HG03135 (cell line): ENCODE measurements around the gene DCDC2C.
"Not testable (repeated sequence)": the region's sequence is repeated elsewhere in the genome, so short reads cannot be mapped to it uniquely, and the experiment has no call there.

Experiments
- ATAC-seq: cut with Tn5 transposase; IDR thresholded peaks from one replicate; pipeline ENCODE4 v1.9.1; 2021; ENCODE audit warnings: mild to moderate bottlenecking, moderate library complexity; ENCODE audit not compliant: unreplicated experiment

The DCDC2C gene

DNA sequence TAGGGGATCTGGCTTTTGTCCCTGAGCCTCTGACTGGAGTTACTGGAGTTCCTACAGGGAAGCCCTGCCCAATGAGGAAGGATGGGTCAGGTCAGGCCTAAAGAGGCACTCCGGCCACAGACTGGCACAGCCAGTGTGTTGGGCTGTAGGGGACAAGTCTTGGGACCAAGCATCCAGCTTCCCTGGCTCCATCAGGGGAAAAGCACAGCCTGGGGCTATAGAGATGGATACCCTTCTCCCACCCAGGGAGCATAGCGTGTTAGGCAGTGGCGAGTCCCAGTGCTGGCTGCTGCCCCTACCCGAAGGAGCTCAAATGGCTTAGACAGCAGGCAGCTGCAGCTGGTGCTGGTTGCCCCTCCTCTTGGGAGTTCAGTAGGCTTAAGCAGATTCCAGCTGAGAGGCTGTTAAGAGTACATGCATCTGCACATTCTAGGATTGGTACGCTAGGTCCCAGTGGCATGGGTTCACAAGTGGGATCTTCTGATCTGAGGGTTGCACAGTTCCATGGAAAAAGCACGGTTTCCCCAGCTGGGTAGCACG lies 111.4 kb downstream of the DCDC2C start:
- ATAC-seq: no peak

DNA sequence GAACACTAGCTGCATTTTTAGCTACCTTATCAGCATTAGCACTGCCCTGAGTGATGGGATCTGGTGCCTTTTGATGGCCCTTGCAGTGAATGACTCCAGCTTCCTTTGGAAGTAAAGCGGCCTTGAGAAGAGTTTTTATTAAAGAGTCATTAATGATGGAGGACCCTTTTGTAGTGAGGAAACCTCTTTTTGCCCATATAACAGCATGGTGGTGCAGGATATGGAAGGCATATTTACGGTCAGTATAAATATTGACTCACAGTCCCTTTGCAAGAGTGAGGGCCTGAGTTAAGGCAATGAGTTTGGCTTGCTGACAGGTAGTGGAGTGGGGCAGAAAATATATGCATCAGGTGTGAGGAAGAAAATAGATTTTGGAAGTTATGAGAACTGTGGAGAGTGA lies 113.8 kb downstream of the DCDC2C start:
- ATAC-seq: not testable (repeated sequence)

DNA sequence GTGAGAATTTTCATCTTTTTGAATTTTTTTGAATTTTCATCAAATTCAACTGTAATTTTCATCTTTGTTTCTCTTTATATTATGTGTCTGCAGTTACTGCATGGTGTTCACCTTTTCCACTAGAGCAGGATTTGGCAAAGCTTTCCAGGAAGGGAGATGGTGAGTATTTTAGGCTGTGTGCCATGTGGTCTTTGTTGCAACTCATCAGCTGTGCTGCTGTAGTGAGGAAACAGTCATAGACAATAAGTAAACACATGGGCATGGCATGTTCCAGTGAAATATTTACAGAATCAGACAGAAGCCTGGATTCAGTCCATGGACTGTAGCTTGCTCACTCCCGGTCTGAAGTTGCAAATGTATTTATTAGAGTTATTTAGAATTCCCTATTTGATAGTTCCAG lies 120.4 kb downstream of the DCDC2C start:
- ATAC-seq: no peak

DNA sequence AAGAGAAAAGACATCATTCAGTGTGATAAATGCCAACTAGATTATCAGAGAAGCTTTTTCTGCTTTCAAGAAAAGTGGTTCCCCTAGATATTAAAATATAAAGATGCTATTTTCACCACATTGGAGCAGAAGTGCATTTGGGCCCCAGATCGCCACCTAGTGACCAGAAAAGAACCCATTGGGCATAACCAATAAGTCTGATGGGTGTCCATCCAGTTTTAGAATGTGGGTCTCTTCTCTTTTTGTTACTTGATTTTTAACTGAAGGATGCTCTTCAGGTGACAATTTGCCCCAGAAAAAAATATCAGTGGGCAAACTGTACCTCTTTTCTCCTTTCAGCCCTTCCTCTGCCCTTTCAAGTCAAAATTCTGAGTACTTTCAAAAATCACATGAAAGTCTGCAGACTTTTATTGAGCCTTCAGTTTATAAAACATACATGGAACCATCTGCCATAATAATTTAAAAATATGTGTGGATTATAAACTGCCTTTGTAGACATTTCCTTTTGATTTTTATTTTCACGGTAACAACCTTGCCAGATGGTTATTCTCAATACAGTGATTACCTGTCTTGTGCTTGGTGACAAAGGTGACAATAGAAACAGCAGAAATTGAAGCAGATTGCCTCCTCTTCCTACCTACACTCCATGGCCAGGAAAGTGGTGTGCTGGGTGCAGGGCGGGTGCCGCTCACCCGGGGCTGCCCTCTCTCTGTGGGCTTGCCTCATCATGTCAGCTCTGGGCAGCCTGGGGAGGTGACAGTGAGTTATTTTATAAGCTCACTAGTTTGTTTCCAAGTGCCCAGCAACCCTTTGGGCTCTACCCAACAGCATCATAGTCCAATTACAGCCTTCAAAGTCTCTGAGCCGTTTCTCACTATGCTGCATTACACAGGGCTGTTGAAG lies 124.5 kb downstream of the DCDC2C start:
- no peak for ATAC-seq

DNA sequence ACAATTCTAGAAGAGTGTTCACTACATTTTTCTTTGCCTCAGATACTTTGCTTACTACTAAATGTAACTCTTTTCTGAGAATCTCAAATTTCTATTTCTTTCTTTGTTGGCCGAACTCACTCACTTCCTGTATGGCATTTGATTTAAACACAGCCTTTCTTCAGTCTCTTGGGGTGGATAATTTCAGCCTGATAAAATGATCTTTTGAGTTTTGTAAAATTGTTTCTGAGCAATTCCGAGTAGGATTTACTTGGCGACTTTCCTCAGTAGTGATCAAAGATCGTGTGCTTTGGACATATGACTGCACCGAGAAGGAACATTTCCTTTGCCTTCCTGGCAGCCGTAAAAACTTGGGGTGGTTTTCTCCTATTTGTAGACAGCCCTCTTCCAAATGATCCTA lies 127.4 kb downstream of the DCDC2C start:
- no peak for ATAC-seq

DNA sequence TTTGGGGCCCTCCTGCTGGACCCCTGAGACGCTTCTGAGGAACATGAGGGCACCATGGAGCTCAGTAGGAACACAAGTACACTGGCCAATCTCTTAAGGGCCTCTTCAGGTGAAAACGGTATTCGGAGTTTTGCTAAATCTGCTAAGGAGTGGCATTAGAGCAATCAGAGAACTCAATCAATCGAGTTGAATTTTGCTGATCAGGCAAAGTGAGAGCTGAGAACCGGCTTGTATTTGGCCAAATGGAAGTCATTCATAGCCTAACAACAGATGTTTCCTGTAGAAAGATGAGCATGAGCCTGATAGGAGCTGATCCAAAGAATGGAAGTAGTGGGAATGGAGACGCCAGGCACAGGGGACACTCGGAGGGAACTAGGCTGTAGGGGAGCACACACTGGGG lies 133.7 kb downstream of the DCDC2C start:
- no peak for ATAC-seq

DNA sequence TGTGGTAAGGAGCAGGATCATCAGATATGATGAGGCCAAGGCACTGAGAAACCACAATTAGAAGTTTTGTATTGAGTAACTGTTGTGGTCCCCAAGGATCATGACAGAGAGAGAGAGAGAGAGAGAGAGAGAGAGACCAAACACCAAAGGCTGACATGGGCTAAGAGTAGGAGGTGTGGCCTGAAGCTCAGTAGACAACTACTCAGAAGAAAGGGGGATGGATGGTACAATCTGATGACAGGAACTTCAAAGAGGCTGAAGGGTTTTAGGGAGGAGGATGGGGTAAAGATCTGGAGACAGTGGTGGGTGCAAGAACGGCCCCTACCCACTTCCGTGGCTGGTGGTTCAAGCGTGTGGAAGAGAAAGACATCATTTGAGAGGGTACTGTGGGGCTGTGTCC lies 135.0 kb downstream of the DCDC2C start:
- no peak for ATAC-seq

DNA sequence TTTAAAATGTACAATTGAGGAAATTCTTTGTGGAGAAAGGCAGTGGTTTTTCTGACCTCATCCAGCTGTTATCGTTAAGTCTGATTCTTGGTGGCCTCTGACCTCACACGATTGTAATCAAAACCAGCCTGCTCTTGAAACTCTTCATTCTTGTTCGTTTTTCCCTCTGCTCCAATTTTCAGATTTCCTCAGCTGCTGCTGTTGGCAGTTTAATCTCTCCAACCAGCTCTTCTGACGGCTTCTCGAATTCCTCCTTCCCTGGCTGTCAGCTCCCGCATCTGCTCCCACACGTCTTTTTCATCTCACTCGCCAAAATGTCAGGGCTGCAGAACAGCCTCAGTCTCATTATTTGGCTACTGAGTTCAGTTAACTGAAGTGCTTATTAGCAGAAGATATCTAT lies 136.1 kb downstream of the DCDC2C start:
- ATAC-seq: no peak

DNA sequence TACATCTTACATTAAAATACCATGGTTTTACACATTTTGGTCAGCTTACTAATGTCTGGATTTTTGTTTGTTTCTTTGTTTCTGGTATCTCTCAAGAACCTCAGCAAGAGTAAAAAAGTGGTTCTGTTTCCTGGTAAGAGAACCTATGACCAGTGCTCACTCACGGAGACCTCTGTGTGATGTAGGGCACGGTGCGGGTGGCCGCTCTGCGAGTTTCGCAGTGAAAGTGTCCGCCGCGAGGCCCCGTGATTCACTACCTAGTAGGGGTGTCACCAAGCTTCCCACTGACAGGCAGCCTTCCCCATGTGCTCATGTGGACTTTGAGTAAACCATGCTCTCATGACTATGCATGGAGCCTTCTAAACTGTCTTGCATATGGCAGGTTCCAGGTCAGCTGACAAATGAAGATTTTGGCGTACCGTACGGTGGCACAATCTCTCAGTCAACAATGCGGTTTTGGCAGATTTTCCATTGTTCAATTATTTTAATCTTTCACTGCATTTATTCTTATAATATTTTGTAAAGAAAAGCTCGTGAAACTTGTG lies 137.3 kb downstream of the DCDC2C start:
- ATAC-seq: no peak

DNA sequence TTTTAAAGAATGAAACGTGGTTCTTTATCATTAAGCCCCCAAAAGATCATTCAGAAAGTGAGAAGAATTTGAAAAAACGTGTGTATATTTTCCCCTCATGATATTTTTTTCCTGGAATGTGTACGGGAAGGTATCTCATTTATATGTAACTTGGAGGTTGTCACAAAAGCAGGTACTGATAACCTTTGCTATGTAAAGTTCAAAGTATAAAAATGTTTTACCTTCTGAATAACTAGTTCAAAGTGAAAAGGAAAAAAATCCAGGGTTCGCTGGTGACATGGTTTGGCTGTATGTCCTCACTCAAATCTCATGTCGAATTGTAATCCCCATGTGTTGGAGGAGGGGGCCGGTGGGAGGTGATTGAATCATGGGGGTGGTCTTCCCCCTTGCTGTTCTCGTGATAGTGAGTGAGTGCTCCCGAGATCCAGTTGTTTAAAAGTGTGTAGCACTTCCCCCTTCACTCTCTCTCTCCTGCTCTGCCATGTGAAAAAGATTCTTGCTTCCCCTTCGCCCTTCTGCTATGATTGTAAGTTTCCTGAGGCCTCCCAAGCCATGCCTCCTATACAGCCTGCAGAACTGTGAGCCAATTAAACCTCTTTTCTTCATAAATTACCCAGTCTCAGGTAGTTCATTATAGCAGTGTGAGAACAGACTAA lies 144.2 kb downstream of the DCDC2C start:
- ATAC-seq: no peak

DNA sequence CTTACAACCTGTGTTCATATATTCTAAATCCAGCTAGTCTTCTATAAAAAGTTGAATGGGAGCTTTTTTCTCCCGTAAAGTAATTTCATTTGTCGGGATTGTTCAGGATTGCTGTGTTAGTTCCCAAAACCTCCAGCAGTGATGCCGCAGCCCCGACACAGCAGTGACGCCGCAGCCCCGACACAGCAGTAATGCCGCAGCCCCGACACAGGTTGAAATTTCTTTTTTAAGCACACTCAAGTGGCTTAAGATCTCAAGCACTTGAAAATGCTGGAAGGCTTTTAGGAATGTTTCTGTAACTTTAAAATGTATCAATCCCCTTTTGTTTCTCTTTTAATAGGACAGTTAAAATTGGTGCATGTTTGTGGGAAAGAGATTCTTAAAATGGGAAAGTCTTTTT lies 145.4 kb downstream of the DCDC2C start:
- no peak for ATAC-seq

DNA sequence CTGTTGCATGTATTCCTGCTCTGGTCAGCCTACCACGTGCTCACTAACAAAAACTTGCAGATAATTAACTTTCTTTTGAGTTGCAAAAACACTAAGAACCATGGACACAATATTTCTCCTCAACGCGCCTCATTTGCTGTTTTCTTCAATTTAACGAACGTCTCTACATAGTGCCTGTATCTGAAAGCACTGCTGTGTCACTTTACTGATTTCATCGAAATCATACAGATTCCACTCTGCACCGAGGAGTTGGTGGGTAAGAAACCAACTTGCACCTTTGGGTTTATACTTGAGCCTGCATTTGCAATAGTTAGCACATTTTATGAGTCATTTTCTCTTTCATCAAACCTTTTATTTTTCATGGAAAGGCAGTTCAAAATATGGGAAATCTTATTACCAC lies 145.8 kb downstream of the DCDC2C start:
- no peak for ATAC-seq

DNA sequence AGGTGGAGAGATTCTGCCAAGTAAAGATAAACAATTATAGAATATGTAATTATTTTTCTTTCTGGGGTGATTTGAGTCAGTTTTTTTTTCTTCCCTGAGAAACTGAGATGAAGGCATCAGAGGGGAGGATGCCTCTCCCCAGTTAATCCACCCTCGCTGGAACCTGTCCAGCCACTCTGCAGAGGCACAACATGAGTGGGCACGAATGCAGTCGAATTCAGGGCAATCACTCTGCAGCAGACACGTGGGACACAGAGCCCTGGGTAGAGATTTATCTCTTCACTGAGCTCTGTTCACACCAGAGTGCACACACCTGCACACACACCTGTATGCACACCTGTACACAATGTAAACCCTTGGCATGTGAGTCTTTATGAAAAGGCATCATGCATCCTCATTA lies 154.2 kb downstream of the DCDC2C start:
- no peak for ATAC-seq

DNA sequence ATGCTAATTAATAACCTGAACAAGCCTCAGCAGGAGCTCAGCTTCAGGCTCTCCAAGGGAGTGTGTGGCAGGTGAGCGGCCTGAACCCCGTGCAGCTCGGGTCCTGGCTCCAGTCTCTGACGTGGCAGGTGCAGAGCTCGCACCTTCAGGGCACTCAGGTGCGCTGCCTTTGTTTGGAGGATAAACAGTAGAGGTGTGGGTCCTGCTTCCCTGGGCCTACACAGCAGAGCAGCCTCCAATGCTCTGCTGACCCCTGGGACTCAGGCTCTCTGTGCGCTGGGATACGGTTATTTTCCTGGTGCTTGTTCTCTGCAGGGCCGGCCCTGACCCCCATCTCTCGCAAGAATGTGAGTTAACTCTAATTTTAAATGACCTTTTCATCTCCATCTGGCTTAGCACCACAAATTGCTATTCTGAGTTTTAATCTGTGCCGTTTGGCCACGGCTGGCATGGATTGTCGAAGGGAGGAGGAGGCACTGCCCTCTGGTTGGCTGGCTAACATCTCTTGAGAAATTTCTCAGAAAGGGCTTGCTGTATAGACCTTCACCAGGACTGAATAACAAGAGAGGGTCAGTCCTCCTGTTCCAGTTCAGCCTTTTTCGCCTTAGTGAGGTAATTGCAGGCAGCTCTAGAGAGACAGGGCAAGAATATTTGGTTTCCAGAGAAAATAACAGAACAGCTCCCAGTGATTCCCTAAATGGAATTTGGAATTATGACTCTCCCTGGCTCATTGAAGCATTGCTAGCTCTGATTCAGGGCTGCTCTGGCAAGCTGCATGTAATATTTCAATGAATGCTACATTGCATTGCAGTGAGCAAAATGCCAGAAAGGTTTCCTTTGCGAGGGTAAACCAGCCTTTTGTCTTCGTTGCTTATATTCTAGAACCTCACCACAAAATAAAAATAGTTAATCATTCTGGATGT lies 161.8 kb downstream of the DCDC2C start:
- no peak for ATAC-seq

DNA sequence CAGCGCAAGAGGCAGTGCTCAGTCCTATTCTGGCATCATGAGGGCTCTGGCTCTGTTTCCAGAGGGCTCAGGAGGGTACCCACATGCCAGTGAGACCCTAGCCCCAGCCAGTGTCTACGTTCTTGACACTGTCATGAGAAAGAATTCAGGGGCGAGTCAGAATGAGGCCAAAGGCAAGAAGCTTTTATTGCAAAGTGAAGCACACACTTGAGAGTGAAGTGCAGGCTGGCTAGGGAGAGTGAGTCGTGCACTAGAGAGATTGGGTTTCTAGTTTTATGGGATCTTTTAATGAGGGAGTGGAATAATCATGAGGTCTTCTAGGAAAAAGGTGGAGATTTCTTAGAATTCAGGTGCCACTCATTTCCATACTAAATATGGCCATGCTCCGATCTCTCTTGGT lies 164.1 kb downstream of the DCDC2C start:
- no peak for ATAC-seq

DNA sequence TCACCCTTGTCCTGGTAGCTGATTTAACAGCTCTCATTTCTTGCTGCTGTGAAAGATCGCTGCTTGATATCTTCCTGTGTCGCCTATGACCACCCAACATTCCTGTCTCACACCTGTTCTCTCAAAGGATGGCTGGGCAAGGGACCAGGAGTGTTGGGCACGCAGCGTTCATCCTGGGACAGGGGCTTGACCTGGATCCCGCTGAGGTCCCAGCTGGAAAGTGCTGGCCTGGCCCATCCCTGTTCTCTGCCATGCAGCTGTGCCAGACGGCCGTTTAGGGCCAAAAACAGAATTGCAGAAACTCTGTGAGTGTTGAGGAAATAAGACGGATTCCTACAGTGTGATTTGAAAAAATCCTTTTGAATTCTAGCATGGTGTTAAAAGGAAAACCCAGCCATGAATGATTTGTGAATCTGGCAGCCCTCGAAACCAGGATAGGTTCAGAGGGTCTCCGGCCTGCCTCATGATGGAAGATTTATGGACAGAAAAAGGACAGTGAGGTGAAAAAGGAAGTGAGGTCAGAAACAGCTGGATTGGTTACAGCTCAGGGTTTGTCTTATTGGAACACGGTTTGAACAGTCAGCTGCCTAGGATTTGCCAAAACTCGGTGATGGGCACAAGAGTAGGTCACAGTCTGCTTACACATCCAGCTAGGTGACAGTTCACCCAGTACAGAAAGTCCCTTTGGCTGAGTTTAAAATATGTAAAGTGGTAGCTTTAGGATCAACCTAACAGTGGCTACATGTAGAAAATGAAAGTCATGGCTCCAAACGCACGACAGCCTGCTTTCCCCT lies 164.8 kb downstream of the DCDC2C start:
- no peak for ATAC-seq

DNA sequence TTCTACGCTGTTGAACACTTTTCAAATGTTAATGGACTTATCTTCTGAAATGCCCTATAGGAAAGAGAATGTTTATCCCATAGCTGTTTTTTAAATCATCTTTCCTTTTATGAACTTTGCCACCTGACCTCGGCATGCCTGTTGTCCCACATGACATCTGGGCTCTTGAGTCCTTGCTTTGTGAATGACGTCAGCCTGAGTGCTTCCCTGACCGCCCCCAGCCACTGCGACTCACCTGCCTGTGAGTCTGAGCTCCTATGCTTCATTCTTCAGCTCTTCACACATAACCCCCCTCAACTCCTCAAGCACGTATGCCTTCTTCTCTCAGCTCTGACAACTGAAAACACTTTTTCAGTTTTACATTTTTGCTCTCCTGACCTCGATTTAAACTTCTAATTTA lies 166.8 kb downstream of the DCDC2C start:
- no peak for ATAC-seq

DNA sequence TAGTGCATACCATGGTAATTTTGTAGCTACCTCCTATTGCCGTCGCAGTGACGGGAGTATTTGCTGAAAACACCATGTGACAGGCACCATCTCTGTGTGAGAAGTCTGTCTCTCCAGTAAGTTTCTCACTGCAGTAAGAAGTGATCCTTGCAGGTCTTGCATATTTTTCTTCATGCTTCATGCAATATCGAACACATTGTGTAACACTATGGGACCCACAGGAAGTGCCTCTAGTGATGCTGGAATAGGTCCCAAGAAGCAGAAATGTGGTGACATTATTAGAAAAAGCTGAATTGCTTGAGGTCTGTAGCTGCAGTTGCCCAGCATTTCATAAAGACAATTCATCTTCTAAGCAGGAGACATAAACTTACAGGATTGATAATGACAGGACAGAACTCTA lies 167.6 kb downstream of the DCDC2C start:
- no peak for ATAC-seq

DNA sequence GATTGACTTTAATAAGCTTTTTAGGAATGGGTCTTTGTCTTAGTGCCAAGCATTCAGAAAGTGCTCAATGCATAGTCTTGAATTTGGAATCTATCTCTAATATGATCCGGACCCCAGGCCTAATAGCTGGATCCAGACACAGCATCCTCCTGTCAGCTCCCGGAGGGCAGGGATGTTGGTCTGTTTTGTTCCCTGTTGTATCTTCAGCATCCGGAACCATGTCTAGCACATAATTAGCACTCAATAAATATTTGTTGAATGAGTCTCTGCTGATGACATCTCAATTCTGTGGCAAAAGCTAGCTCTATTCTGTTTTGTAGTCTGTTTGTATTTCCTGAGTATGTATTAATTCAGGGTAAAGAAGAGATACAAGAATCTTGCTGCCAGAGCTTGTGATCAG lies 169.1 kb downstream of the DCDC2C start:
- no peak for ATAC-seq

DNA sequence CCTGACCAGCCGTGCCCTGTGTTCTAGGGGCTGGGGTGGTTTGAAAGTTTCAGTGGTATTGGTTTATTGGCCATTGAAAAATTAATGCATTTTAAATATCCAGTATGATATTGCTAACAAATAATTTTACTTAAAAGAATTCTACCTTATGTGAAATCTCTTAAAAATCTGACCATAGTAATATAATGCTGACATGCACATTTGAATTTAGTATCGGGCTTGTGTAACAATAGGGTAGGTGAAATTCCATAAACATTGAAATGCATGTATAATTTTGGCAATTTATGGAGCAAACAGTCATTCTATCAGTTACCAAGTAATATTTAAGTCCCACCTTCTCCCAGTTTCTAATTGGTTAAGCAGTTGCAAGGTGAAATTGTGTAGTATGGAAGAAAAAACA lies 170.5 kb downstream of the DCDC2C start:
- no peak for ATAC-seq
